ENCODE results near the gene APOA1. TPM values are rescaled to one million over a fixed set of nuclear protein-coding genes. Genes with fewer than 3 reads are reported as not detected.

The APOA1 gene
- total and polyA plus RNA-seq, 7 donors = 0.30 to 4.9 (median 0.45) TPM; not detected in 1

DNA sequence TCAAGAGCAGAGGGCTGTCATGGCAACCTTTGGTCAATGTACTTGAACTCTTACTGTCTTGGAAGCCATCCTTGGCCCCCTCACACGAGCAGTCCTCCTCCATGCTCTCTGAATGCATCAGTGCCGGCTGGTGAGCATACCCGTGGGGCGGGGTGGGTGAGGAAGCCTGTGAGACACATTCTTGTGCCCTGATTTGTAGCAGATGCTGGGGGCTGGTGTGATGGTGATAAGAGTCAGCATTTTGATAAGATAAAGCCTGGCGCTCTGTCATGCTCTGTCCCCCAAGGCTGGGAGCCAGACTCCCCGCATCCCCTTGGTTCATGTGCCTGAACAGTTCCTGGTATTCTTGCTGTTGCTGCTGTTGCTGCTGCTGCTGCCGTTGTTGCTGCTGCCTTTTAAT, 20.5 kb upstream of the APOA1 start:
- ATAC-seq = no peak
- intact Hi-C loops (cut with DNase I) = no loop called here
- TF ChIP-seq, protein P1, sequence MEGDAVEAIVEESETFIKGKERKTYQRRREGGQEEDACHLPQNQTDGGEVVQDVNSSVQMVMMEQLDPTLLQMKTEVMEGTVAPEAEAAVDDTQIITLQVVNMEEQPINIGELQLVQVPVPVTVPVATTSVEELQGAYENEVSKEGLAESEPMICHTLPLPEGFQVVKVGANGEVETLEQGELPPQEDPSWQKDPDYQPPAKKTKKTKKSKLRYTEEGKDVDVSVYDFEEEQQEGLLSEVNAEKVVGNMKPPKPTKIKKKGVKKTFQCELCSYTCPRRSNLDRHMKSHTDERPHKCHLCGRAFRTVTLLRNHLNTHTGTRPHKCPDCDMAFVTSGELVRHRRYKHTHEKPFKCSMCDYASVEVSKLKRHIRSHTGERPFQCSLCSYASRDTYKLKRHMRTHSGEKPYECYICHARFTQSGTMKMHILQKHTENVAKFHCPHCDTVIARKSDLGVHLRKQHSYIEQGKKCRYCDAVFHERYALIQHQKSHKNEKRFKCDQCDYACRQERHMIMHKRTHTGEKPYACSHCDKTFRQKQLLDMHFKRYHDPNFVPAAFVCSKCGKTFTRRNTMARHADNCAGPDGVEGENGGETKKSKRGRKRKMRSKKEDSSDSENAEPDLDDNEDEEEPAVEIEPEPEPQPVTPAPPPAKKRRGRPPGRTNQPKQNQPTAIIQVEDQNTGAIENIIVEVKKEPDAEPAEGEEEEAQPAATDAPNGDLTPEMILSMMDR (IDR thresholded peaks at IDR 0.05) = no peak
- Histone ChIP-seq H3K4me1 (peaks cover 4% of the 10 kb centered on the region), H3K27ac (no peak overlapping the region), H3K4me3 (no peak overlapping the region), H3K36me3 (ENCODE audit: insufficient read depth in 1 of 2, low read depth in 1 of 2) (peaks cover 4 to 74% of the 10 kb centered on the region in 2 donors), H3K9me3 (no peaks in the 10 kb centered on the region), H3K27me3 (ENCODE audit: insufficient read depth in 3 of 3, low read length in 2 of 3) (no peaks in the 10 kb centered on the region)
- no peak for DNase-seq
- 87 to 94% (median 90%) methylated on average over 7 of the region's 7 CpGs for WGBS, 3 donors

GRCh38 chr11:116857316-116857715, 19.9 kb upstream of the APOA1 start:
- 90 to 93% (median 91%) methylated on average over 2 of the region's 2 CpGs for WGBS, 3 donors
- H3K4me3 ChIP-seq = no peak overlapping the region
- DNase-seq = no peak
- no peak for ATAC-seq
- peaks cover 10% of the 10 kb centered on the region for H3K4me1 ChIP-seq
- TF ChIP-seq, protein P1 (IDR thresholded peaks at IDR 0.05) = no peak
- intact Hi-C loops (cut with DNase I) = no loop called here
- no peak overlapping the region for H3K27ac ChIP-seq
- no peaks in the 10 kb centered on the region for H3K27me3 ChIP-seq (ENCODE audit: insufficient read depth in 3 of 3, low read length in 2 of 3)
- H3K36me3 ChIP-seq (ENCODE audit: insufficient read depth in 1 of 2, low read depth in 1 of 2) = peaks cover 4 to 68% of the 10 kb centered on the region in 2 donors
- H3K9me3 ChIP-seq = no peaks in the 10 kb centered on the region

DNA sequence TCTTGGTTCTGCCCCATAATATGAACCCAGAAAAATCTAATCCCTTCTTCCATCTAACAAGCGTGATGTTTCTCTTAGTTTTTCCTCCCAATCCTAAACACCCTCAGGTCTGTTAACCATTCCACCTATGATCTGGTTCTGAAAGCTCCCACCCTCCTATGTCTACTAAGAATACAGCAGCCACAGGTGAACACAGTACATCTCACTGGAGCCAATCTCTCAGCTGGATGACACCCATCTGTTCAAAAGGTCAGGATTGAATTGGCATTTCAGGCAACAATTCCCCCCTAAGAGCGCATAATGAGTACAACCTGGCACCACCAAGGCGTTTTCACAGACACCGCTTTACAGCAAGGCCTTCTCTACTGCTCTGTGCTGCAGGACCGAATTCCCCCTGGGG, 19.0 kb upstream of the APOA1 start:
- peaks cover 0 to 59% of the 10 kb centered on the region in 2 donors for H3K36me3 ChIP-seq (ENCODE audit: insufficient read depth in 1 of 2, low read depth in 1 of 2)
- H3K27ac ChIP-seq = no peak overlapping the region
- H3K4me3 ChIP-seq = no peak overlapping the region
- no peaks in the 10 kb centered on the region for H3K27me3 ChIP-seq (ENCODE audit: insufficient read depth in 3 of 3, low read length in 2 of 3)
- H3K4me1 ChIP-seq = peaks cover 17% of the 10 kb centered on the region
- 77 to 95% (median 77%) methylated on average over 5 of the region's 5 CpGs for WGBS, 3 donors
- TF ChIP-seq, protein P1 (IDR thresholded peaks at IDR 0.05) = no peak
- intact Hi-C loops (cut with DNase I) = no loop called here
- H3K9me3 ChIP-seq = no peaks in the 10 kb centered on the region
- ATAC-seq = no peak
- no peak for DNase-seq

GRCh38 chr11:116855413-116855812, 18.0 kb upstream of the APOA1 start:
- 94 to 96% (median 95%) methylated on average over 7 of the region's 7 CpGs for WGBS, 3 donors
- TF ChIP-seq, protein P1 (IDR thresholded peaks at IDR 0.05) = no peak
- Histone ChIP-seq H3K4me1 (peaks cover 17% of the 10 kb centered on the region), H3K27ac (no peak overlapping the region), H3K27me3 (ENCODE audit: insufficient read depth in 3 of 3, low read length in 2 of 3) (no peaks in the 10 kb centered on the region), H3K4me3 (no peak overlapping the region), H3K9me3 (no peaks in the 10 kb centered on the region), H3K36me3 (ENCODE audit: insufficient read depth in 1 of 2, low read depth in 1 of 2) (peaks cover 0 to 54% of the 10 kb centered on the region in 2 donors)
- ATAC-seq (no peak), DNase-seq (no peak)
- intact Hi-C loops (cut with DNase I) = no loop called here

- H3K4me1 ChIP-seq = peaks cover 17% of the 10 kb centered on the region
- TF ChIP-seq, protein P1 (IDR thresholded peaks at IDR 0.05) = no peak
- H3K27ac ChIP-seq = no peak overlapping the region
- H3K27me3 ChIP-seq (ENCODE audit: insufficient read depth in 3 of 3, low read length in 2 of 3) = no peaks in the 10 kb centered on the region
- H3K4me3 ChIP-seq = no peak overlapping the region
- H3K9me3 ChIP-seq = no peaks in the 10 kb centered on the region
- ATAC-seq (peak in 2 of 4 donors; percentile 22 to 31), DNase-seq (no peak)
- 72 to 92% (median 81%) methylated on average over 6 of the region's 6 CpGs for WGBS, 3 donors
- intact Hi-C loops (cut with DNase I) = no loop called here
- peaks cover 0 to 49% of the 10 kb centered on the region in 2 donors for H3K36me3 ChIP-seq (ENCODE audit: insufficient read depth in 1 of 2, low read depth in 1 of 2)
Observed at GRCh38 chr11:116853461-116854073, 16.1 kb upstream of the APOA1 start.
